GM12873 (cell line): ENCODE measurements around the gene ADAMTS7.

Experiments used
- CTCF ChIP-seq: IDR thresholded peaks from 2 replicates; pipeline ENCODE4 v1.5.1; 2012; ENCODE audit warnings: low read depth, mild to moderate bottlenecking, moderate library complexity, low read length, control low read depth; ENCODE audit not compliant: insufficient read depth; ENCODE audit errors: missing control alignments

ADAMTS7 gene

GRCh38 chr15:78797951-78798350 is 13.3 kb downstream of the ADAMTS7 start:
- no peak for TF ChIP-seq CTCF

GRCh38 chr15:78796510-78796909 is 14.8 kb downstream of the ADAMTS7 start:
- no peak for TF ChIP-seq CTCF

DNA sequence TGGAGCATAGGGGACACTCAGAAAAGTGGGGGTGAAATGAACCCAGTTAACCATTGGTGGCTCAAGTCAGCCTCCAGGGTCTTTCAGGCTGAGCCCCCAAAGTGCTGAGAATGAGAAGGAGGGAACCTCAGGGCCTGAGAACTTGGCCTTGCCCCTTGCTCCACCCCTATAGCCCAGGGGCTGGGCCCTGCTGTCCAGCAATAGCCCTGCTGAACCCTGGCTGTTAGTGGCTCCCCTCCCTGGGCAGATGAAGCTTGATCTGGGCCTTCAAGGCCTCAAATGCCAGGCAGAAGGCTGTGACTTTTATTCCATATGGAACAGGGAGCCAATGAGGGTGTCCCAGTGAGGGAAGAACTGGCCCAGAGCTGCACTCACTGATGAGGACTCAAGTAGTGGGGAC is 16.2 kb downstream of the ADAMTS7 start:
- no peak for TF ChIP-seq CTCF

- TF ChIP-seq CTCF = no peak
Observed at GRCh38 chr15:78791357-78791756, 19.9 kb downstream of the ADAMTS7 start.

DNA sequence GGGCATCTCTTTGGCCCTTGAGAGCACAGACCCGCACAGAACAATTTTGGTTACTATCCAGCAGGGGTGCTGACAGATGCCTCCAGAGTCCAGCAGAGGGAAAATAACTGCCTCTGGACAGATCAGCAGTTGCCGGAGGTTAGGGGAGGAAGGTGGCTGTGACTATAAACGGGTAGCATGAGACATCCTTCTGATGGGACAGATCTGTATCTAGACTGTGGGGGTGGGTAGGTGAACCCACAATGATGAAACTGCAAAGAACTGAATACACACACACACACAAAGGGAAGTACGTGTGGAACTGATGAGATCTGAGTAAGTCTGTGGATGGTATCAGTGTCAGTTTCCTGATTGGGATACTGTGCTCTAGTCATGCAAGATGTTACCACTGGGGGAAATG is 21.2 kb downstream of the ADAMTS7 start:
- no peak for TF ChIP-seq CTCF

- TF ChIP-seq CTCF = no peak
Observed at GRCh38 chr15:78789615-78790014, 21.6 kb downstream of the ADAMTS7 start.

DNA sequence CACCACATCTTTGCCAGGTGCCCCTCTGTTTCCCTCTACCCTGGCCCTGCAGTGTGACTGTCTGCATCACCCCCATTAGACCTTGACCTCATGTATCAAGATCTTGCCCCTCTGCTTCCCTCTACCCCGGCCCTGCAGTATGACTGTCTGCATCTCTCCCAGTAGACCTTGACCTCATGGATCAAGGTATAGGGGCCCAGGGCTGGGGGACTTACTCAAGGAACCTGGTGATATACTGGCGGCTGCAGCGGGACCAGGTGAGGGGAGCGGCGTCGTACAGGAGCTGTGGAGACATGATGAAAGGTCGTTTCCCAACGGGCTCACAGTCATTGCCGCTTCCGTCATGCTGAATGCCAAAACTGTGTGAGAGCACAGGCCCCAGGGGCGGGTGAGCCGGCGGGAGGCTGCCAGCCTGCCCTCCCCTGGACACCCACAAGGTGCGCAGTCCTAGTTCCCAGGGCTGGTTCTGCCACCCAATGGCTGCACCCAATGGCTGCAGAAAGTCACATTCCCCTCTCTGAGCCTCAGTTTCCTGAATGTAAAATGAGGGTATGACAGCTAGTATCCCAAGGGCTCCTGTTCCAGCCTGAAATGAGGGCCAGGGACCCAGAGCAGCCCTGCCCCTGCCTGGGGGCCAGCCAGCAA is 23.1 kb downstream of the ADAMTS7 start:
- no peak for TF ChIP-seq CTCF
